ENCODE measurements around the gene SESN1. TPM values are rescaled to one million over a fixed set of nuclear protein-coding genes. Genes with fewer than 3 reads are reported as not detected.

The SESN1 gene
- polyA plus RNA-seq, 3 donors = 1.8 to 21.0 (median 3.1) TPM

- DNase-seq = no peak
- Histone ChIP-seq H3K9me3 (replicated peaks in 1 of 2; ENCODE audit: control insufficient read depth in 1 of 2, insufficient read depth in 1 of 2, low read length in 2 of 2) (no peaks in the 10 kb centered on the region), H2AFZ (ENCODE audit: insufficient read depth, low read depth, low read length, poor library complexity, severe bottlenecking) (no peak overlapping the region), H3K79me2 (ENCODE audit: insufficient read depth, low read length) (no peaks in the 10 kb centered on the region), H3K4me3 (replicated peaks in 1 of 3; ENCODE audit: low read depth in 2 of 3, low read length in 3 of 3) (no peak overlapping the region), H3K27me3 (ENCODE audit: control insufficient read depth in 2 of 2, insufficient read depth in 2 of 2, low read length in 2 of 2) (no peaks in the 10 kb centered on the region), H3K4me2 (replicated peaks; ENCODE audit: extremely low read depth, low read length, poor library complexity, severe bottlenecking) (no peak overlapping the region), H3K27ac (ENCODE audit: low read depth in 1 of 2, low read length in 2 of 2) (no peak overlapping the region), H3K36me3 (replicated peaks in 1 of 2; ENCODE audit: control insufficient read depth in 1 of 2, insufficient read depth in 2 of 2, low read length in 2 of 2) (no peaks in the 10 kb centered on the region), H4K20me1 (ENCODE audit: insufficient read depth, low read length) (no peaks in the 10 kb centered on the region), H3K4me1 (ENCODE audit: control insufficient read depth in 1 of 2, insufficient read depth in 2 of 2, low read length in 2 of 2) (peaks cover 1 to 11% of the 10 kb centered on the region in 2 donors), H3K9ac (ENCODE audit: insufficient read depth, low read length, poor library complexity, severe bottlenecking) (no peak overlapping the region)
- H3K27me3 Mint-ChIP-seq (ENCODE audit: low read depth in 3 of 3) = peaks cover 0 to 2% (median 1%) of the 10 kb centered on the region in 3 donors
- no peaks in the 10 kb centered on the region for H3K36me3 Mint-ChIP-seq
- no peak for TF ChIP-seq CTCF (IDR thresholded peaks at IDR 0.05)
- H3K4me1 Mint-ChIP-seq = peaks cover 27% of the 10 kb centered on the region
- peaks cover 0 to 6% (median 4%) of the 10 kb centered on the region in 7 donors for H3K9me3 Mint-ChIP-seq
- no peak overlapping the region for H3K27ac Mint-ChIP-seq
- intact Hi-C loops (cut with micrococcal nuclease) = no loop called here
- H3K4me3 Mint-ChIP-seq = no peak overlapping the region
These were observed 141.0 kb downstream of the SESN1 start for GRCh38 chr6:108953681-108954080.

GRCh38 chr6:108952776-108953486 lies 141.7 kb downstream of the SESN1 start:
- no peaks in the 10 kb centered on the region for H3K9me3 ChIP-seq (replicated peaks in 1 of 2; ENCODE audit: control insufficient read depth in 1 of 2, insufficient read depth in 1 of 2, low read length in 2 of 2)
- no peaks in the 10 kb centered on the region for H3K36me3 ChIP-seq (replicated peaks in 1 of 2; ENCODE audit: control insufficient read depth in 1 of 2, insufficient read depth in 2 of 2, low read length in 2 of 2)
- H3K4me3 ChIP-seq (replicated peaks in 1 of 3; ENCODE audit: low read depth in 2 of 3, low read length in 3 of 3) = no peak overlapping the region
- no peak overlapping the region for H3K27ac ChIP-seq (ENCODE audit: low read depth in 1 of 2, low read length in 2 of 2)
- no peak overlapping the region for H3K4me2 ChIP-seq (replicated peaks; ENCODE audit: extremely low read depth, low read length, poor library complexity, severe bottlenecking)
- DNase-seq = no peak
- H3K79me2 ChIP-seq (ENCODE audit: insufficient read depth, low read length) = no peaks in the 10 kb centered on the region
- intact Hi-C loops (cut with micrococcal nuclease) = no loop called here
- no peaks in the 10 kb centered on the region for H4K20me1 ChIP-seq (ENCODE audit: insufficient read depth, low read length)
- 97% methylated on average over 18 of the region's 27 CpGs for WGBS (ENCODE audit: insufficient coverage)
- no peak overlapping the region for H2AFZ ChIP-seq (ENCODE audit: insufficient read depth, low read depth, low read length, poor library complexity, severe bottlenecking)
- H3K4me1 ChIP-seq (ENCODE audit: control insufficient read depth in 1 of 2, insufficient read depth in 2 of 2, low read length in 2 of 2) = peaks cover 4 to 8% of the 10 kb centered on the region in 2 donors
- no peaks in the 10 kb centered on the region for H3K36me3 Mint-ChIP-seq
- no peaks in the 10 kb centered on the region for H3K27me3 ChIP-seq (ENCODE audit: control insufficient read depth in 2 of 2, insufficient read depth in 2 of 2, low read length in 2 of 2)
- H3K9me3 Mint-ChIP-seq = peaks cover 0 to 6% (median 4%) of the 10 kb centered on the region in 7 donors
- H3K4me3 Mint-ChIP-seq = no peak overlapping the region
- no peak overlapping the region for H3K27ac Mint-ChIP-seq
- no peak for TF ChIP-seq CTCF (IDR thresholded peaks at IDR 0.05)
- no peak overlapping the region for H3K9ac ChIP-seq (ENCODE audit: insufficient read depth, low read length, poor library complexity, severe bottlenecking)
- H3K4me1 Mint-ChIP-seq = peaks cover 32% of the 10 kb centered on the region
- H3K27me3 Mint-ChIP-seq (ENCODE audit: low read depth in 3 of 3) = peaks cover 0 to 2% (median 2%) of the 10 kb centered on the region in 3 donors
